ENCODE measurements around the gene SENP1. TPM values are rescaled to one million over a fixed set of nuclear protein-coding genes. Genes with fewer than 3 reads are reported as not detected.

SENP1 gene
- total and polyA plus RNA-seq, 2 of the 13 experiments (the other 11 are each of a cell fraction or from before 2014, with no cell fraction given): 14.0 to 20.2 TPM

DNA sequence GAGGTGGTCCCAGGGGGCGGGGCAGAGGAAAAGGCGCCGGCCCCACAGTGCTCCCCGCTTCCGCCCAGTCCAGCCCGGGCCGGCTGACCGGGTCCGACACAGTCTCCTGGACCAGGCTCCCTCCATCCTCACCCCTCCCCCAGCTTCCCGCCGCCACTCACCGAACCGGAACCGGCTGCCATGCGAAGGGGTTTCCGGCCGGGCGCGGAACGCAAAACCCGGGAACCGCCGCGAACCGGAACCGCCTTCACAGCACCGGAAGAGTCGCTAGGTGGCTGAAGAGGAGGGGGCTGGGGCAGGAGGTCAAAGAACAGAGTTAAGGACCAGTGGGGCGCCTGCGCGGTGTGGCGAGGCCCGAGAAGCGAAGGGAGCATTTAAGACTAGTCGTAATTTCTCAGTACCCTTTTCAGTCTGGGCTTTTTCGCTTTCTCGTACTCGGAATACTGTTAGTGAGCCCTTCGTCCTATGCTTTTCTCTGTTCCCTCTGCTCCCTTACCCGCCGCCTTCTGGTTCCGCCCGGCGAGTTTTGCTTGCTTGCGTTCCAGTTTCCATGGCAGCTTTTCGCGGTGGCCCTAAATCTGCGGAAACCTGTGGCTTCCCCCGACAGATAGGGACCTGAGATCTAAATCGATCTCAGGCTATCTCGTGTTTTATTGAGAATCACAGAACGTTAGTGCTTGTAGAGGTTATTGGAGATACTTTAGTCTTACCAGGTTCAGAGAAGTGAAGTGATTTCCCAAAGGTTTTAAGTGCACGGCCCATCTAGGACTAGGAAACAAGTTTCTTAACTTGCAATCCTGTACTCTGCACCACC is at the start of gene SENP1 (continued):
- TF ChIP-seq GABPA (IDR thresholded peaks at IDR 0.05; ENCODE audit: low read depth, low read length) (peak; percentile 86), GABPA (CRISPR knock-in tag; IDR thresholded peaks at IDR 0.05; ENCODE audit: low read depth) (peak; percentile 96), PHF8 (CRISPR knock-in tag; IDR thresholded peaks at IDR 0.05) (peak; percentile 92), ETV5 (CRISPR knock-in tag; IDR thresholded peaks at IDR 0.05; ENCODE audit: borderline replicate concordance) (peak; percentile 96), ZNF205 (CRISPR knock-in tag; IDR thresholded peaks at IDR 0.05) (0 out of 2 replicates have a peak, but pooled peaks have one; percentile 23), MTF2 (CRISPR knock-in tag; IDR thresholded peaks at IDR 0.05; ENCODE audit: borderline replicate concordance) (peak; percentile 74; the same call in 1 of the 2 replicates), ZNF44 (CRISPR knock-in tag; IDR thresholded peaks at IDR 0.05) (peak; percentile 23; the same call in 1 of the 2 replicates), PPARG (CRISPR knock-in tag; conservative IDR thresholded peaks at IDR 0.05) (0 out of 2 replicates have a peak, but pooled peaks have one; percentile 47), ATRX (CRISPR knock-in tag; IDR thresholded peaks at IDR 0.05; ENCODE audit: borderline replicate concordance) (no peak), XRCC5 (optimal IDR thresholded peaks at IDR 0.05; ENCODE audit: low read length) (peak; percentile 89), ZMYM4 (CRISPR knock-in tag; IDR thresholded peaks at IDR 0.05) (peak; percentile 90), ZNF552 (CRISPR knock-in tag; IDR thresholded peaks at IDR 0.05; ENCODE audit: borderline replicate concordance) (no peak), RARA (CRISPR knock-in tag; IDR thresholded peaks at IDR 0.05) (peak; percentile 13; the same call in 1 of the 2 replicates), HOMEZ (CRISPR knock-in tag; IDR thresholded peaks at IDR 0.05; ENCODE audit: low read depth) (no peak), POLR2AphosphoS2 (IDR thresholded peaks at IDR 0.05; ENCODE audit: low read depth, low read length) (no peak), ZNF33B (CRISPR knock-in tag; IDR thresholded peaks at IDR 0.05) (no peak)
- TF ChIP-seq, protein P1, sequence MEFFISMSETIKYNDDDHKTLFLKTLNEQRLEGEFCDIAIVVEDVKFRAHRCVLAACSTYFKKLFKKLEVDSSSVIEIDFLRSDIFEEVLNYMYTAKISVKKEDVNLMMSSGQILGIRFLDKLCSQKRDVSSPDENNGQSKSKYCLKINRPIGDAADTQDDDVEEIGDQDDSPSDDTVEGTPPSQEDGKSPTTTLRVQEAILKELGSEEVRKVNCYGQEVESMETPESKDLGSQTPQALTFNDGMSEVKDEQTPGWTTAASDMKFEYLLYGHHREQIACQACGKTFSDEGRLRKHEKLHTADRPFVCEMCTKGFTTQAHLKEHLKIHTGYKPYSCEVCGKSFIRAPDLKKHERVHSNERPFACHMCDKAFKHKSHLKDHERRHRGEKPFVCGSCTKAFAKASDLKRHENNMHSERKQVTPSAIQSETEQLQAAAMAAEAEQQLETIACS (CRISPR knock-in tag; IDR thresholded peaks at IDR 0.05): no peak
- TF ChIP-seq, protein P2, sequence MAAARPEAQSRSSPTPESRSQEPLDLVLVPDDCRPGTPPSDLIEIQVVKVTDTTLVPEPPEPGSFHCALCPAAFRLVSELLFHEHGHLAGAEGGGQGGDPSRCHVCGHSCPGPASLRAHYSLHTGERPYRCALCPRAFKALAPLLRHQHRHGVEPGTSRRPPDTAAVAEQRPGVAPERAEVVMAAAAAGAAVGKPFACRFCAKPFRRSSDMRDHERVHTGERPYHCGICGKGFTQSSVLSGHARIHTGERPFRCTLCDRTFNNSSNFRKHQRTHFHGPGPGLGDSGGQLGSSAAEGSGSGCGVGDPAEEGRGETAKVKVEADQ (CRISPR knock-in tag; IDR thresholded peaks at IDR 0.05; ENCODE audit: borderline replicate concordance): no peak
- TF ChIP-seq, protein P3, sequence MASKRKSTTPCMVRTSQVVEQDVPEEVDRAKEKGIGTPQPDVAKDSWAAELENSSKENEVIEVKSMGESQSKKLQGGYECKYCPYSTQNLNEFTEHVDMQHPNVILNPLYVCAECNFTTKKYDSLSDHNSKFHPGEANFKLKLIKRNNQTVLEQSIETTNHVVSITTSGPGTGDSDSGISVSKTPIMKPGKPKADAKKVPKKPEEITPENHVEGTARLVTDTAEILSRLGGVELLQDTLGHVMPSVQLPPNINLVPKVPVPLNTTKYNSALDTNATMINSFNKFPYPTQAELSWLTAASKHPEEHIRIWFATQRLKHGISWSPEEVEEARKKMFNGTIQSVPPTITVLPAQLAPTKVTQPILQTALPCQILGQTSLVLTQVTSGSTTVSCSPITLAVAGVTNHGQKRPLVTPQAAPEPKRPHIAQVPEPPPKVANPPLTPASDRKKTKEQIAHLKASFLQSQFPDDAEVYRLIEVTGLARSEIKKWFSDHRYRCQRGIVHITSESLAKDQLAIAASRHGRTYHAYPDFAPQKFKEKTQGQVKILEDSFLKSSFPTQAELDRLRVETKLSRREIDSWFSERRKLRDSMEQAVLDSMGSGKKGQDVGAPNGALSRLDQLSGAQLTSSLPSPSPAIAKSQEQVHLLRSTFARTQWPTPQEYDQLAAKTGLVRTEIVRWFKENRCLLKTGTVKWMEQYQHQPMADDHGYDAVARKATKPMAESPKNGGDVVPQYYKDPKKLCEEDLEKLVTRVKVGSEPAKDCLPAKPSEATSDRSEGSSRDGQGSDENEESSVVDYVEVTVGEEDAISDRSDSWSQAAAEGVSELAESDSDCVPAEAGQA (IDR thresholded peaks at IDR 0.05; ENCODE audit: low read depth): peak; percentile 73; the same call in 1 of the 2 replicates
- TF ChIP-seq, protein P3 (CRISPR knock-in tag; IDR thresholded peaks at IDR 0.05; ENCODE audit: borderline replicate concordance): no peak

Data from HepG2 (cell line).